Keratinocyte (primary cell): ENCODE data around the gene LTBP3.

Source experiments
- CTCF ChIP-seq, 3 experiments: IDR thresholded peaks in 1 of 3; conservative IDR thresholded peaks in 1 of 3; optimal IDR thresholded peaks in 1 of 3; 2 replicates in 2 of 3; 3 replicates in 1 of 3; pipeline versions ENCODE3 to v1.5.1; 2011; ENCODE audit warnings: low read length in 3 of 3, mild to moderate bottlenecking in 3 of 3, moderate library complexity in 2 of 3, control low read depth in 1 of 3, inconsistent platforms in 1 of 3; ENCODE audit not compliant: insufficient read depth in 2 of 3; ENCODE audit errors: extremely low read depth in 1 of 3
- EZH2 ChIP-seq: IDR thresholded peaks from one replicate; pipeline ENCODE4 v1.6.1; 2012; ENCODE audit warnings: inconsistent platforms, mild to moderate bottlenecking, low read length, moderate library complexity

DNA sequence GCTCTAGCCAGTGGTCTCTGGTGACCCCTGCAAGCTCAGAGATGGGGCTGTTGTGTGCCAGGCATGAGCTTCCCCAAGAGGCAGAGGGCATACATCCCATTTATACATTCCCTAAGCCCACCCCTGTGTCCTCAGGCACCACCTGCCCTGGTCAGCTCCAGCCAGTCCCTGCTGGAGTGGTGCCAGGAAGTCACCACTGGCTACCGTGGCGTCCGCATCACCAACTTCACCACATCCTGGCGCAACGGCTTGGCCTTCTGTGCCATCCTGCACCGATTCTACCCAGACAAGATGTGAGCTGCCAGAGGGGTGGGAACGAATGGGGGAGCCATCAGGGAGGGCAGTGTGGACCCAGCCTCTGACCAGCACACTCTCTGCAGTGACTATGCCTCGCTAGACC is 25.9 kb upstream of the LTBP3 start:
- TF ChIP-seq CTCF (optimal IDR thresholded peaks at IDR 0.05 in 1 of 3, IDR thresholded peaks at IDR 0.05 in 1 of 3, conservative IDR thresholded peaks at IDR 0.05 in 1 of 3; ENCODE audit: extremely low read depth in 1 of 3, insufficient read depth in 2 of 3, low read length in 3 of 3) (no peak), EZH2 (no peak)
